Measurements from ENCODE around the gene SSBP3.
"Not testable (repeated sequence)": the region's sequence is repeated elsewhere in the genome, so short reads cannot be mapped to it uniquely, and the experiment has no call there.

The SSBP3 gene

DNA sequence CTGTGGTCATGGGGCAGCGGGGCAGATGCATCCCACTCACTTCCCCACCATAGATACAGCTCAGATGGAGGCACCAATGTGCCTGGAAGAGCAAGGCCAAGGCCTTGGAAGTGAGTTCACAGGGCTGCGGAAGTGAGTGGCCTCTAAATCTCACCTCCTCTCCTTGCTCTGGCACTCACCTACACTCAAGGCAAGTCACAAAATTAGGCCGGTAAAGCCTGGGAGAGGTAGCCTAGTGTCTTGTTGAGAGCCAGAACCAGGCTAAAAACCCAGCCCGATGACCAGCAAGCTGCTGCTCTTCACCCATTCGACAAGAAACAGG lies 57.5 kb downstream of the SSBP3 start:
- DNase-seq (ENCODE audit: low read depth in 2 of 2): no peak

DNA sequence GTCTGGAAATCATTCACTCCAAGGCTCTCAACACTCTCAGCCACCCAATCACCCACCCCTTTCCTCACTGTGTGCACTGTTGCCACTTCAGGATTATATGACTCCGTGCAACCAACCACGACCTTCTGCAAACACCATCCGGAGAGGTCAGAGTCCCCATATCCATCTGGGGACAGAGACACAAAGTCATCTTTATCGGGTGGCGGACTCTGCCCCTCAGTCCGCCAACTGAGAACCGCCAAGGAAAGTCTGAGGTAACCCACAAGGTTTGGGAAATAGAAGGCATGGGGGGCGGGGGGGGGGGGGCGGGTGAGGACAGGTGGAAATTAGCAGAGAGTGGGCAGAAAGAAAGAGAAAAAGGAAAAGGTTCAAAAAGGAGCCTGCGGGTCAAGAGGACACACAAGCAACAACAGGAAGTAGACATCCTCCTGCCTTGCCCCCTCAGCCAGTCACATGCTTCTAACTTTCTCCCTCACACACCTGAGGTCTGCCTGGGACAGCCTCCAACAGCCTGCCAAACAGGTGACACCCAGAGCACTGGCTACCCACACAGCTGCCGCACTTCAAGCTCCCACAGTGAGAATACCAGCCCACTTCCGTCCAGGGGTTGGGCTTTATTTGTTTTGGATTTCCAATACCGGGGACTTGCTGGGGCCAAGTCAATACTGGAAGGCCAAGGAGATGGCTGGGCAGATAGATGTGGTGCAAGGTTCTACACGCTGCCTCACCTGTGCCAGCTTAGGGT lies 58.1 kb downstream of the SSBP3 start:
- DNase-seq (ENCODE audit: low read depth in 2 of 2): no peak

DNA sequence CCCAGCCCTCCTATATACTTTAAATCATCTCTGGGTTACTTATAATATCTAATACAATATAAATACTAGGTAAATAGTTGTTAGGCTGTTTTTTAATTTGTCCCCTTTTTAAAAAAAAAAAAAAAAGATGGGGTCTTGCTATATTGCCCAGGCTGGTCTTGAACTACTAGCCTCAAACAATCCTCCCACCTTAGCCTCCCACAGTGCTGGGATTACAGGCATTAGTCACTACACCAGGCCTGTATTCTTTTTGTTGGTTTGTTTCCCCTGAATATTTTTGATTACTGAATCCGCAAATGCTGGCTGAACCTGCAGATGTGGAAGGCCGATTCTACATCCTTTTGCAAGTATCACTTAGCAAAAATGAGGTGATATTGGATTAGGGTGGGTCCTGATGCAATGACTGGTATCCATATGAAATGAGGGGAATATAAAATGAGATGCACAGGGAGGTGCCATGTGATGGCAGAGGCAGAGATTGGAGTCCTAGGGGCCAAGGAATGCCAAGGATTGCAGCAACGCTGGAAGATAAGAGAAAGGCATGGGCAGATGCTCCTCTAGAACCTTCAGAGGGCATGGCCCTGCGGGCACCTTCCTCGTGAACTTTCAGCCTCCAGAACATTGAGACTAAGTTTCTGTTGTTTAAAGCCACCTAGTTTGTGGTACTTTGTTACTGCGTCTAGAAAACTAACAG lies 58.8 kb downstream of the SSBP3 start:
- DNase-seq (ENCODE audit: low read depth in 2 of 2): no peak

DNA sequence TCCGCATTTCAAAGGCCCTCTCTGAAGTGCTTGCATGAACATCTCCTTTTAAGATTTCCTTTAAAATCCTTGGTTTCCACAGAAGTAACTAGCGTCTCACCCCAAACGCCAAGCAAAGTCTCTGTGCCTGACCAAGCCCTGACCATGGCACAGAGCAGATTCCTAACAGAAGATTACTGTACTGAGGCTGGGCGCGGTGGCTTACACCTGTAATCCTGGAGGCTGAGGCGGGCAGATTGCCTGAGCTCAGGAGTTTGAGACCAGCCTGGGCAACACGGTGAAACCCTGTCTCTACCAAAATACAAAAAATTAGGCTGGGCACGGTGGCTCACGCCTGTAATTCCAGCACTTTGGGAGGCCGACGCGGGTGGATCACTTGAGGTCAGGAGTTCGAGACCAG lies 60.6 kb downstream of the SSBP3 start:
- not testable (repeated sequence) for DNase-seq (ENCODE audit: low read depth in 2 of 2)

DNA sequence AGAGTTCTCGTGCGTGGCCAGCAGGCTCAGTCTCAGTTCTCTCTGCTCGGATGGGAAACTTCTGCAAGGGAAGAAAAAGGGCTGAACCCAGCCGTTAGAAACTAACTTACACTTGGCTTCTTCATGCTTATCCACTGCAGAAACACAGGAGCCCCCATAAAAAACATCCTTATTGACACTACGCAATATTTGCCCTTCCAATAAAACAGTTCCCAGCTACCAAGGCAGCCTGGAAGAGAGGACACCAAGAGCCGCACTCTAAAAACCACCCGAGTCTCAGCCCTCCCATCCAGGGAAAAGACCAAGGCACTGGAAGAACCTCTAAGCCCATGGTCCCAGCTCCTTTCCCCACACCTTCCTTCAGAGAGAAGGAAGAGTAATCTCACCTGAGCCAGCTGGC lies 61.1 kb downstream of the SSBP3 start:
- no peak for DNase-seq (ENCODE audit: low read depth in 2 of 2)

- DNase-seq (ENCODE audit: low read depth in 2 of 2): no peak
Observed at GRCh38 chr1:54342742-54343687, 63.2 kb downstream of the SSBP3 start.

GRCh38 chr1:54342288-54342687 lies 63.9 kb downstream of the SSBP3 start:
- DNase-seq (ENCODE audit: low read depth in 2 of 2): no peak

DNA sequence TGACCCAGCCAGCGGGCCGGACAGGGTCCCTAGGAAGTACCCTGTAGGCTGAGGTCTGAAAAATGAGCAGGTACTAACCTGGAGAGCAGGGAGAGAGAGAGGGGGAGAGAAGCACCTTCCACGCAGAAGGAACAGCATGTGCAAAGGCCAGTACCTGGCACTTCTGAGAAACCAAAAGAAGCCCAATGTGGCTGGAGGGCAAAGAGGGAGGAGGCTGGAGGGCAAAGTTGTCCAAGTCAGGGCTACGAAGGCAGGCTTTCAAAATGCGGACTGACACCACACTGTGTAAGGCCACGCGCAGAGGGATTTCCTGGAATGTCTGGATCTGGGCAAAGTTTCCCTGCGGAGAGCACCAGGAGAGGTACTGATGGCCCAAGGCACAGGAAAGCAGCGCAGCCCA lies 64.4 kb downstream of the SSBP3 start:
- DNase-seq (ENCODE audit: low read depth in 2 of 2): no peak

DNA sequence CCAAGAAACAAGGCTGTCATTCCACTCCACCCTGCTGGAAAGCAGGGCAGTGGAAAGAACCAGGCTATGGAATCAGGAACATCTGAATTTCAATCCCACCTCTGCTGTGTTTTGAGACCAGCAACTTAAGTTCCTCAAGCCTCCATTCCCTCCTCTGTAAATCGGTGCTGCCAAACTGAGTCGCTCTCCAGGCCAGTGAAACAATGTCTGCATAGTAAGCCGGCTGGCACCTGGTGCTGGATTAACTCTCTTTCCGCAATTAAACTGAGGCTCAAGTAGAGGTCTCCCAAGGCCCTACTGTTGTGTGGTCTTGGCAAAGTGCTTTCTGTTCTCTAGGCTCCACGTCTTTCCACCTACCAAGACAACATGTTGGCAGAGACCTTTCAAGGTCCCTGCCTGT lies 65.3 kb downstream of the SSBP3 start:
- DNase-seq (ENCODE audit: low read depth in 2 of 2): no peak

GRCh38 chr1:54340434-54340833 lies 65.8 kb downstream of the SSBP3 start:
- DNase-seq (ENCODE audit: low read depth in 2 of 2): no peak

DNA sequence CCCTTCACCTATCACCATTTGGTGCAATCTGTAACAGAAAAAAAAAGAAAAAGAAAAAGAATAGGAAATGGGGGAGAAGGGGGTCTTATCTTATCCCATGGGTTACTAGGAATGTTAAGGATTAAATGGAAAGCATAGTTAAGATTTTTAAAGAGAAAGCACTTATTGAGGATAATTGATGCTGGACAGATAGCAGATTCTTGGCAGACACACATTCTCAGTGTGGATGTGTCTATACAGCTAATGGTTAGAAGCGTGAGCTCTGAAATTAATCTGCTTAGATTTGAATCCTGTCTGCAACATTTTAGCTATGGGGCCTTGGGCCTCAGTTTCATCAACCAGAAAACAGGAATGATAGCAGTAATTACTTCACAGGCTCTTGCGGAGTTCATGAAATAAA lies 67.1 kb downstream of the SSBP3 start:
- no peak for DNase-seq (ENCODE audit: low read depth in 2 of 2)

DNA sequence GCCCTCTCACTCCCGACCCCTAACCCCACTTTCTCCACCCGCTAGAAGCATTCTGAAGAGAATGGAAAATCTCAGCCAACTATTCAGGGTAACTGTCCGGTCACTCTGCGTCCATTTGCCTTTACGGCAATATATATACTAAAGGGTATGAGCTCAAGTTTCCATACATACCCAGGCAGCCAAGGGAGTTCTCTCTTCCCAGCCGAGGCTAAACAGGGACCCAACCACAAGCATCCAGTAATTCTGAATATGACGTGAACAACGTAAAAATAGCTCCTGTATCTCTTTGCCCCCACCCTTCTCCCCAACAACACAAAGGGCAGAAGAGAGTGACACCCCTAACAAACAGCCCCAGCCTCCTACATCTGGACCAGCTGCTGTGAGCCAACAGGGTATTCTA lies 67.7 kb downstream of the SSBP3 start:
- DNase-seq (ENCODE audit: low read depth in 2 of 2): no peak

- DNase-seq (ENCODE audit: low read depth in 2 of 2): no peak
Observed at GRCh38 chr1:54337928-54338327, 68.3 kb downstream of the SSBP3 start.

- DNase-seq (ENCODE audit: low read depth in 2 of 2): no peak
Observed at GRCh38 chr1:54337034-54337433, 69.2 kb downstream of the SSBP3 start.

DNA sequence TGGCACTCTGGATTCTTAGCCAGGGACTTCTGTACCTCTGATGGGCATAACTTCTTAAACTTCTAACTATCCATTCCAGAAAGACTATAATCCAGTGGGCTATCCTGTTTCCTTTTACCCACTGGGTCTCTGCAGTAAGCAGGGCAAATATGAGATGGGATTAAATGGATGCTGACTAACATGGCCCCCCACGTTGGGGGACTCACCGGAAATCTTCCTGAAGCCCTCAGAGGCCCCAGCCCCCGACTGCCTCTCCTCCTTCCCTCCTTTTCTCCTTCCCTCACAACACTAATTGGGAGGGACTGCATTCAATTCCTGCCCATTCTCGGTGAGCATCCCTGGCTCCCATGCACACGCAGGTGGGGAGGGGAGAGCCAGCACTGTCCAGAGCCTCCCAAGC lies 70.1 kb downstream of the SSBP3 start:
- DNase-seq (ENCODE audit: low read depth in 2 of 2): no peak

DNA sequence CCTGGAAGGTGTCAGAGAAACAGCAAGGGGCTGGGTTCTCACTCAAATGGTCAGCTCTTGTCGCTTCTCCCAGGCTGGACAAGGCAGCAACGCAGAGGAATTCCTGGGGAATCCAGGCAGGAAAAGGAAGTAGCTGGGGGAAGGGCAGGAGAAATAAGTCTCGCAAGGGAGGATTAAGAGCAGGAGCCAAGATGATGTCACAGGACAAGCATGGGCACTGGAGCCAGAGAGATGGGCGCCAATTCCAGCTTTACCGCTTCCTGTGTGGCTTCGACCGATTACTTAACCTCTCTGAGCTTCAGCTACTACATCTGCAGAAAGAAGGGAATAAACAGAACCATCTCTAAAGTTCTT lies 70.5 kb downstream of the SSBP3 start:
- DNase-seq (ENCODE audit: low read depth in 2 of 2): no peak

DNA sequence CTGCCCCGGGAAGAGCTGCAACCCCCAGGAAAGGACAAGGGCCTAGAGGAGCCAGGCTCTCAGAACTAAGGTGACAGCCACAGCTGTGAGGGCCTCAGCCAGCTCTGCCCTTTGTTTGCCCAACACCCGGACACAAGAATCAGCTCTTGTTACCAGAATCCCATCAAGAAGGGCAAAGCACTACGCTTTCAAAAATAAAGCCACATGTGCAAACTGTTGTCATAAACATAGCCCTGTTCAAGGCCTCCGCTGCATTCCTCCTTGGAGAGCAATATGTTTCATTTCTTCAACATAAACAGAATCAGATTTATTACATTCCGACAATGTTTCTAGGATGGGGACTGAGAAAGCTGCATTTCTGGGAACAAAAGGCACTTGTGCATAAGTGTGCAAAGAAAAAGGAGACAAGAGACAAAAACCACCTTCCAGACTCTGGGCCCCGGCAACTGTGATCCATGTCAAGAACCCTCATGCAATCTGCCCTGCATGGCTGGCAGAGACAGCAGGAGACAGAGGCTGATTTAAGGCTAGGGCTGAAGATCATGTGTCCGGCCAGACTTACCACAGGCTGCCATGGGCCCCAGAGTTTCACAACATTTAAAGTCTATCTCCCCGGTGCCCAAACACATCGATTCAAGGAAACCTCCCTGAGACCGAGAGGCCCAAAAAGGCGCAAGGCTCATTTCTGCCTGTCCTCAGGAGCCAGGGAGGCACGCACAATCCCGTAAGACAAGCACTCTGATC lies 71.0 kb downstream of the SSBP3 start:
- no peak for DNase-seq (ENCODE audit: low read depth in 2 of 2)

- no peak for DNase-seq (ENCODE audit: low read depth in 2 of 2)
Observed at GRCh38 chr1:54332781-54333585, 73.2 kb downstream of the SSBP3 start.

- DNase-seq (ENCODE audit: low read depth in 2 of 2): no peak
Observed at GRCh38 chr1:54331843-54332463, 74.2 kb downstream of the SSBP3 start.

- DNase-seq (ENCODE audit: low read depth in 2 of 2): no peak
Observed at GRCh38 chr1:54331091-54331772, 75.0 kb downstream of the SSBP3 start.
